PC-3 (cell line): ENCODE measurements around the gene ZNF343.
"Not testable (repeated sequence)": the region's sequence is repeated elsewhere in the genome, so short reads cannot be mapped to it uniquely, and the experiment has no call there.

Experiments used
- EZH2 ChIP-seq: fragments of 300-600 bp; sonication (generic); IDR thresholded peaks from one replicate; pipeline ENCODE4 v1.6.1; 2017; ENCODE audit warnings: antibody characterized with exemption, mild to moderate bottlenecking, low read length; ENCODE audit not compliant: unreplicated experiment
- EZH2phosphoT487 ChIP-seq: fragments of 300-600 bp; sonication (generic); IDR thresholded peaks from 2 replicates; pipeline ENCODE4 v1.6.1; 2018; ENCODE audit warnings: mild to moderate bottlenecking, antibody characterized with exemption, low read length, borderline replicate concordance
- TF ChIP-seq, protein P1 (sequence below): fragments of 300-600 bp; sonication (generic); conservative IDR thresholded peaks from 2 replicates; pipeline ENCODE4 v1.5.1; 2017; ENCODE audit warnings: antibody characterized with exemption, low read depth, mild to moderate bottlenecking, low read length

DNA sequence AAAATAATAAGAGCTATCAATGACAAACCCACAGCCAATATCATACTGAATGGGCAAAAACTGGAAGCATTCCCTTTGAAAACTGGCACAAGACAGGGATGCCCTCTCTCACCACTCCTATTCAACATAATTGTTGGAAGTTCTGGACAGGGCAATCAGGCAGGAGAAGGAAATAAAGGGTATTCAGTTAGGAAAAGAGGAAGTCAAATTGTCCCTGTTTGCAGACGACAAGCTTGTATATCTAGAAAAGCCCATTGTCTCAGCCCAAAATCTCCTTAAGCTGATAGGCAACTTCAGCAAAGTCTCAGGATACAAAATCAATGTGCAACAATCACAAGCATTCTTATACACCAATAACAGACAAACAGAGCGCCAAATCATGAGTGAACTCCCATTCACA is 3.9 kb downstream of the ZNF343 start:
- TF ChIP-seq, protein P1, sequence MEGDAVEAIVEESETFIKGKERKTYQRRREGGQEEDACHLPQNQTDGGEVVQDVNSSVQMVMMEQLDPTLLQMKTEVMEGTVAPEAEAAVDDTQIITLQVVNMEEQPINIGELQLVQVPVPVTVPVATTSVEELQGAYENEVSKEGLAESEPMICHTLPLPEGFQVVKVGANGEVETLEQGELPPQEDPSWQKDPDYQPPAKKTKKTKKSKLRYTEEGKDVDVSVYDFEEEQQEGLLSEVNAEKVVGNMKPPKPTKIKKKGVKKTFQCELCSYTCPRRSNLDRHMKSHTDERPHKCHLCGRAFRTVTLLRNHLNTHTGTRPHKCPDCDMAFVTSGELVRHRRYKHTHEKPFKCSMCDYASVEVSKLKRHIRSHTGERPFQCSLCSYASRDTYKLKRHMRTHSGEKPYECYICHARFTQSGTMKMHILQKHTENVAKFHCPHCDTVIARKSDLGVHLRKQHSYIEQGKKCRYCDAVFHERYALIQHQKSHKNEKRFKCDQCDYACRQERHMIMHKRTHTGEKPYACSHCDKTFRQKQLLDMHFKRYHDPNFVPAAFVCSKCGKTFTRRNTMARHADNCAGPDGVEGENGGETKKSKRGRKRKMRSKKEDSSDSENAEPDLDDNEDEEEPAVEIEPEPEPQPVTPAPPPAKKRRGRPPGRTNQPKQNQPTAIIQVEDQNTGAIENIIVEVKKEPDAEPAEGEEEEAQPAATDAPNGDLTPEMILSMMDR: not testable (repeated sequence)
- not testable (repeated sequence) for TF ChIP-seq EZH2, EZH2phosphoT487
